ENCODE measurements around the gene PKNOX2.

GRCh38 chr11:125166764-125167291, 2.3 kb downstream of the PKNOX2 start:
- TF ChIP-seq CTCF (IDR thresholded peaks at IDR 0.05; ENCODE audit: borderline replicate concordance, extremely low read depth, low read length, poor library complexity, severe bottlenecking) (no peak), EZH2 (IDR thresholded peaks at IDR 0.05; ENCODE audit: borderline replicate concordance, low read depth, low read length, severe bottlenecking) (no peak)
